ENCODE results near the gene VWA8.

- TF ChIP-seq CTCF (IDR thresholded peaks at IDR 0.05; ENCODE audit: low read depth, low read length, missing input control) = no peak
- no peak for TF ChIP-seq SP1 (IDR thresholded peaks at IDR 0.05)
- TF ChIP-seq RXRA (IDR thresholded peaks at IDR 0.05) = peak in 1 of 2 donors; percentile 38
- no peak for TF ChIP-seq ZBTB33 (IDR thresholded peaks at IDR 0.05)
- TF ChIP-seq YY1 (IDR thresholded peaks at IDR 0.05) = no peak
- TF ChIP-seq REST (IDR thresholded peaks at IDR 0.05) = no peak
- TF ChIP-seq NR2F2 (IDR thresholded peaks at IDR 0.05) = no peak
- TF ChIP-seq HNF4A (conservative IDR thresholded peaks at IDR 0.05) = no peak
- TF ChIP-seq FOXA1 (IDR thresholded peaks at IDR 0.05) = no peak
Measured at GRCh38 chr13:41611385-41611784, 349.5 kb downstream of the VWA8 start.
